HG02610 (cell line): ENCODE data around the gene ULBP2.
"Not testable (repeated sequence)": the region's sequence is repeated elsewhere in the genome, so short reads cannot be mapped to it uniquely, and the experiment has no call there.

Source experiments
- ATAC-seq: cut with Tn5 transposase; IDR thresholded peaks from one replicate; pipeline ENCODE4 v1.9.1; 2021; ENCODE audit warnings: mild to moderate bottlenecking, moderate library complexity; ENCODE audit not compliant: unreplicated experiment

ULBP2 gene

DNA sequence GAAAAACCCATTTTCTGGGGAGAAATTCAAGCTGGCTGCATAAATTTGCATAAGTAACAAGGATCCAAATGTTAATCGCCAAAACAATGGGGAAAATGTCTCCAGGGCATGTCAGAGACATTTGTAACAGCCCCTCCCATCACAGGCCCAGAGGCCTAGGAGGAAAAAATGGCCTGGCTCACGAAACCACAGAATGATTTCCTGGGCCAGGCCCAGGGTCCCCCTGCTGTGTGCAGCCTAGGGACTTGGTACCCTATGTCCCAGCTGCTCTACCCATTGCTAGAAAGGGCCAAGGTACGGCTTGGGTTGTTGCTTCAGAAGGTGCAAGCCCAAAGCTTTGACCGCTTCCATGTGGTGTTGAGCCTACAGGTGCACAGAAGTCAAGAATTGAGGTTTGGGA is 33.3 kb upstream of the ULBP2 start:
- not testable (repeated sequence) for ATAC-seq

DNA sequence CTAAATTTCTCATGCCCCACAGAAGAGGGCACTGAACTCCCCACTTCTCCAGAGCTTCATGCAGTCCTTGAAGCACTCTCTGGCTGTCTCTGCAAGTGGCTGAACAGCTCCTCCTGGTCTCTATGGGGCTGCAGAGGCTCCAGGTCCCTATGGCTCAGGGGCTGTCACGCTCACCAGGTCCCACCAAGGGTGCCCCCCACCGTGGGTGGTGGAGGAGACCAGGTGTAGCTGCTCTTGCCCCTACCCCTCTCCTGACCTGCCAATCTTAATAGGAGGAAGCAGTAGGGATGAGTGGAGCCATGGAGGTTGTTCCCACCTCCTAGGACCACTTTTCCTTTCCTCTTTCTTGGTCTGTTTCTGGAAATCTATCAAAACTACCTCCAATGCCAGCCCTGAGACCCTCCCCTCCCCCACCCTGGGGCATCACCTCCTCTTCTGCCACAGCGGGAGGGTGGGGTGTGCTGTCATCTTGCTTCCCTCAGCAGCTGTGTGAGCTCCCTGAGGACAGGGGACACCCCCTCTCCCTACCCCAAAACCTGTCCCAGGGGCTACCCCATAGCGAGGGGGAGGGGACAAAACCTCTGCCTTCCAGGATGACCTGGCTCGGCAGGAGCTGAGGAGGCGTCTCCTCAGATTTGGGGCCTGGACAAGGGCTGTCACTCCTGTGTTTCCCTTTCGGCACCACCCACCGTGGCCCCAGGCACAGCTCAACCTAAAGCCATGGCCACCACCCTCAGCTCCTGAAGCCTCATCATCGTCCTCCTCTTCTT is 31.9 kb upstream of the ULBP2 start:
- ATAC-seq = no peak

DNA sequence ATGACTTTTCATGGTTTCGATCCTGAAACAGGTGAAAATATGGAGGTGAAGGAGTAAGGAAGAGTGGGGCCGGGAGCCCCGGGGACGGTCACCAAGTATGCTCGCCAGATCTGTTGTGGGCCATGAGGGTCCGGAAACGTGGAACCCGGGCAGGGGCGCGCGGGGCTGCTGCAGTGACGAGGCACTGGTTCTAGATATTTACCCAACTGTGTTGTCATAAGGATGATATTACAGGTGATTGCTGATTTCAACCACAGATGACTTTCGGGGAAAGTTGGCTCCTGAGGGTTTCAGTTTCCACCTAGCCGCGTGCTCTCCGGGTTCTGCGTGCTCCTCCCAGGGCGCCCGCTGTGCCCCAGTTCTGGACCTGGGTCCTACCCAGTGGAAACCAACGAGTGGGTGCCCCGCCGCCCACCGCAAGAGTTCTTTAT is 31.1 kb upstream of the ULBP2 start:
- ATAC-seq = no peak

DNA sequence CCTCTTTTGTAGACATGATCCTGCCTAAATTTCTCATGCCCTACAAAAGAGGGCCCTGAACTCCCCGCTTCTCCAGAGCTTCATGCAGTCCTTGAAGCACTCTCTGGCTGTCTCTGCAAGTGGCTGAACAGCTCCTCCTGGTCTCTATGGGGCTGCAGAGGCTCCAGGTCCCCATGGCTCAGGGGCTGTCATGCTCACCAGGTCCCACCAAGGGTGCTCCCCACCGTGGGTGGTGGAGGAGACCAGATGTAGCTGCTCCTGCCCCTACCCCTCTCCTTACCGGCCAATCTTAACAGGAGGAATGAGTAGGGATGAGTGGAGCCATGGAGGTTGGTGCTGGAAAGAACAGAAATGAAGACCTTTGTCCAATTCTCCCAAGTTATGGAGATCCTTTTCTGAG is 29.1 kb upstream of the ULBP2 start:
- not testable (repeated sequence) for ATAC-seq

DNA sequence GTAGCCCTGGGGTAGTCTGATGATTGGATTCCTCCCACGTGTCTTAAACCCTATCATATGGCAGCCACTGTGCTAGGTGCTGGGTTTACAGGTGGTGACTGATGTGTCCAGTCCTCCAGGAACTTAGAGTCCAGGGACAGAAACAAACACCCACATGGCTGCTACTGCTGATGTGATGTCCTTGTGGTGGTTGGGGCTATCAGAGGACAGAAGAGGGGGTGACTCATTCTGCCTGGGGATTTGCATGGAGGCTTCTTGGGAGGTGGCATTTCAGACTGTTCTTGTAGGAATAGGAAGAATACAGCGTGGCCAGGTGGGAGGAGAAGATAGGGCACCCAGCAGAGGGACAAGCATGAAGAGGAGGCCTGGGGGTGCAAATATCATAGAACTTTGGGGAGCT is 28.7 kb upstream of the ULBP2 start:
- no peak for ATAC-seq

DNA sequence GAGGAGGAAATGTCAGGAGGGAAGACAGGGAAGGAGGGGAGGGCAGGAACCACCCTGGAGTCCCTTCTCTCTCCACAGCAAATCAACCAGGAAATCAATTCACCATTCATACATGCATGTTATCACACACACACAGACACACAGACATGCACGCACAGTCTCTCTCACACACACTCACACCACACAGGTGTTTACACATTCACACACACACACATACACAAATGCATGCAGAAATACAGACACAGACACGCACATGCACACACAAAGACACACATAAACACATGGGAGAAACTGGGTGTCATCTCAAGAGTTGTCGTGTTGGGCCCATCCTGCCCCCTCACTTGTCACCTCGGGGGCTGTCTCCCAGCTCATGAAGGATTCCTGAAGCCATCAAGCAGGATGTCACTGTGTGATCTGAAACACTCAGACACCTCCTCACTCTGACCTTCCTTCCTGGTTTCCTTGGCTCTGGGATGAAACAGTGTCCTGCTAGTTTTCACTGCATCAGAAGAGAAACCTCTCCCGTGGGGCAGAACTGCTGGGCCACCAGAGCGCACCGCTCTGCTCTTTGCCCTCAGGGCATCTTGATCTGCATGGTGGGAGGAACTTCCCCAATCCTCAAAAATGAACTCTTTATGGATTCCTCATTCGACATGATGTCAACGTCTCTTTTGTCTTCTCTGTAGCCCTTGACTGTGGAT is 28.1 kb upstream of the ULBP2 start:
- no peak for ATAC-seq

DNA sequence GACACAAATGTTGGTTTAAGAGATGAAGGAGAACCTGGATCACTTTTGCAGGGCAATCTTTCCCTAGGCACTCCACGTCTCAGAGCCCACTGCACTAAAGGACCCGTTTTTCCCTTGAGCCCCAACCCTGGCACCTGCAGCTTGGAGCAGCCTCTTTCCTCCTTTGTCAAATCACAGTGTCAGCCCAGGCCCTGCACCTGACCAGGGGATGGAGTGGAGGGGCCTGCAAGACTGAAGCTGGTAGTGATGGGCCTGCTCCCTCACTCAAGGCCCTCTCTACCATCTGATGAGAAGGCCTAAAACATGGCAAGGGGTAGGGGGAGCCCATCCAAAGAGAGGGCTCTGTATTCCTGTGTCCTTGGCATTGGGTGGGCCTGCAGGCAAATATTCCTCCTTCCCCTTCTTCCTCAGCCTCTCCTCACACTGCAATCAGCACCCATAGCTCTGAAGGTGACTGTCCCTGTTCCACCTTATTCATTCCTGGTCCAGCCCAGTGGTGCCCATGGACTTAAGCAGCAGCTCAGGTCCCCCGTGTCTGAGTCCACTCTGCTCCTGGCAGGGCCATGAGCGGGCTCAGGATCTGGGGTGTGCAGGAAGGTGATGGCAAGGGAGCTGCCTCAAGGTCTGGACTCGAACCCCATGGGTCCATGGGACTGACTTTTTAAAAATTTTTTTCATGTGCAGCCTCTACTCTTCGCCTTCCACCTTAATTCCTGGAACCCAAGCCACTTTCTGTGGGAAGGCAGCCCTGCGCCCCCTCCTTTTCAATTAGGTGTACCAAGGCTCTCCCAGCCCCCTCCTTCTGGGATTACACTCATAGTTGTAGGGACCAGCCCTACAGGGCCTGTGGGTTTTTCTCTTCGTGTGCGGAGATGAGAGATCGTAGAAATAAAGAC is 25.6 kb upstream of the ULBP2 start:
- ATAC-seq = no peak

DNA sequence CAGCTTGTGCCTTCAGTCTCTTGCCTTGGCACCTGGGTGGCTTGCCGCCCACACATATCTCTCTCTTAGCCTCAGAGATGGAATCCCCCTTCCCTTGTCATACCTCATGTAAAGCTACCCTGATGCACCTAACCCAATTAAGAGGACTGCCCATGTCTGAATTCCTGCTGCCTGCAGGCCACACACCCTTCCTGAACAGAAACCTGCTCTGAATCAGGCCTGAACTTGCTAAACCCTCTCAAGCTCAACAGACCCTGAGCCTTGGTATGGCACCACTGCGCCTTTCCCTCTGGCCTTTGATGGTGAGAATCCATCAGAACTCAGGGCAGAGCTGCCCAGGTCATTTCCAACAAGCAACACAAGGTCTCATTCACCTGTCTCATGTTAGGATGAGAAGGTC is 24.1 kb upstream of the ULBP2 start:
- ATAC-seq = no peak

DNA sequence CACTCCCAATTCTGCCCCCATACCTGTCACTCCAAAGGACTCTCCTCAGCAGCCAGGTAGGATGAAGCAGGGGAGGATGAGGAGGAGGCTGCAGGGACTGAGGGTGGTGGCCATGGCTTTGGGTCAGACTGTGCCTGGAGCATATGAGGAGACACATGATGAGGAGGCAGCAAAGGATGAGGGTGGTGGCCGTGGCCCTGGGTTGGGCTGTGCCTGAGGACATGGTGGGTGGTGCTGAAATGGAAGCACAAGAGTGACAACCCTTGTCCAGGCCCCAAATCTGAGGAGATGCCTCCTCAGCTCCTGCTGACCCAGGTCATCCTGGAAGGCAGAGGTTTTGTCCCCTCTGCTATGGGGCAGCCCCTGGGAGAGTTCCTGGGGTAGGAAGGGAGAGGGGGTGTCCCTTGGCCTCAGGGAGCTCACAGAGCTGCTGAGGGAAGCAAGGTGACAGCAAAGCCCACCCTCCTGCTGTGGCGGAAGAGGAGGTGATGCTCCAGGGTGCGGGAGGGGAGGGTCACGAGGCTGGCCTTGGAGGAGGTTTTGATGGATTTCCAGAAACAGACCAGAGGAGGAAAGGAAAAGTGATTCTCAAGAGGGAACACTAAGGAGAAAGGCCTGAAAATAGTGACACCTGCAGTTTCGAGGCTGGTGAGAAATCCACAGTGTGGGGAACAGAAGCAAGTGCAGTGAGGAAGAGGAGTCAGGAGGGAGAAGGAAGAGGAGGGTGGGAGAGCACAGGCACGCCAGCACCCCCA is 23.5 kb upstream of the ULBP2 start:
- no peak for ATAC-seq

DNA sequence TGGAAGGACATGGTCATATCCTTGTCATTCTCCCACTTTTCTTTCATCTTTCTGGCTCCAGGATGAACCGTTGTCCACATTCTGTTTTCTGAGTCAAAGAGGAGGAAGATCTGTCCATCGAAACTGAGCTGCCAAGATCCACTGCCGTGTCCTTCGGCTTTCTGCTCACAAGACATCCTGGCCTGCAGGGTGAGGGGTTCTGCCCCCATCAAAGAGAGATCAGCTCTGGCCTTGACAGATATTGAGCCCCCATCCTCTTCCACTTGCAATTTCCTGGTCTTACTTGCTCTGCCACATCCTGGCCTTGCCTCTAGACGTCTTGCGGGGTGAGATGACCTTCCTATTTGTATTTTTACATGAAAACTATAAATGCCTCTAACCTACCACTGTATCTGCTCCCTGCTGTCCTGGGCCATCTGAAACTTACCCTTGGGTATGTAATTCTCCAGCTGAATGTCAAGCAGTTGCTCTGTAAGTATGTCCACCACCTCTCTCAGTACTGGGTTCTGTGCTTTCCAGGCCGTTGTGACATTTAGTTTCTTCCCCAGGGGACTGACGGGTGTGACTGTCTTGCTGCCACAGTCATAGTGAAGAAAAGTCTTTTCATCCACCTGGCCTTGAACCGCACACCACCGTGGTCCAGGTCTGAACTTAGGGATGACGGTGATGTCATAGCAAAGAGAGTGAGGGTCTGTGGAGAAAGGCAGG is 22.5 kb upstream of the ULBP2 start:
- ATAC-seq = not testable (repeated sequence)

DNA sequence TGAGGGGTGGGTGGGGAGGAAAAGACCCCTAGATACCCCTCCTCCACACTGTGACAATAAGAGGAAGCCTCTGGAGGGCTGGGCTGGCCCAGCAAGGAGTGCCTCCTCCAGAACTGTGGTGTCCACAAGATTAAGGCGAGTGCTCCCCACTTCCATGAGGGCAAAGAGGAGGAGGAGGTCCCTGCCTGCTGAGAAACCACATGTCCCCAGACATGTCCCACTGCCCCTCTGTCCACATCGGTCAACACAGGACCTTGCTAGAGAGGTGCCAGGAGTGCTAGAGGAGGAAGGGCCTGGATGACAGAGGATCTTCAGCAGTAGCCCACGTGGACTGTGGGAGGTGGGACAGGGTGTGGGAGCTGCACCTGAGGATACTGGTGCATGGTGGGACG is 22.0 kb upstream of the ULBP2 start:
- ATAC-seq = no peak

DNA sequence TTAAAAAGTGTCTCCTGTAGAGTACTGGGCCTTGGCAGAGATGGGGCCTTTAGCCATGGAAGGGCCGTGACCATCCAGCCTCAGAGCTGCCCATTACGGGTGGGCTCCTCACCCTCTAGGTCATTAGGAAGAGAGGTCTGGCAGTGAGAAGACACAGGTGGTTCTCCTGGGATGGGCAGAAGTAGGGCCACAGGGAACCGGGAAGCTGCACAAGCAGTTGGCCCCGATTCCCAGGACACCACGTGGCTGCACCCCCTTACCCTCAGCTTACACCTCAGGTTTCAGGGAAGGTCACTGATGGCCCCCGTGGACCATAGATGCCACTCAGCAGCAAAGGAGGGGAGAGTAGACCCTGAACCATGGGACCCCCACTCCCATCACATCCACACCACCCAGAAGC is 20.5 kb upstream of the ULBP2 start:
- ATAC-seq = no peak

DNA sequence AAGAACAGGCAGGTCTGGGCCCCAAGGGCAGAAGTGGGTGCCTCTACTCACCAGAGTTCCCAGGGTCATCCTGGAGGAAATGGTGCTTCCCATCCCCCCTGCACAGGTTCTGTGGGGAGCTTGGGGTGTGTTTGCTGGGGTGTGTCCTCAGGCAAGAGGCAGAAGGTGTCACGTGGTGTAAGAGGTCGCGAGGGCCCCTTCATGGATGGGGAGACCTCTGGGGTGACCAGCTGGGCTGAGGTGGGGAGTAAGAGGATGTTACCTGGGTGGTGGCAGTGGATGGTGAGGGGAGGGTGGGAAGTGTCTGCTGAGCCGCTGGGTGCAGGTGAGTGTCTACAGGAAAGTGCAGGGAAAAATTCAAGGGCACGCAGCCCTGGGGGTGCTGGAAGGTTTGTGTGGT is 19.7 kb upstream of the ULBP2 start:
- ATAC-seq = not testable (repeated sequence)

DNA sequence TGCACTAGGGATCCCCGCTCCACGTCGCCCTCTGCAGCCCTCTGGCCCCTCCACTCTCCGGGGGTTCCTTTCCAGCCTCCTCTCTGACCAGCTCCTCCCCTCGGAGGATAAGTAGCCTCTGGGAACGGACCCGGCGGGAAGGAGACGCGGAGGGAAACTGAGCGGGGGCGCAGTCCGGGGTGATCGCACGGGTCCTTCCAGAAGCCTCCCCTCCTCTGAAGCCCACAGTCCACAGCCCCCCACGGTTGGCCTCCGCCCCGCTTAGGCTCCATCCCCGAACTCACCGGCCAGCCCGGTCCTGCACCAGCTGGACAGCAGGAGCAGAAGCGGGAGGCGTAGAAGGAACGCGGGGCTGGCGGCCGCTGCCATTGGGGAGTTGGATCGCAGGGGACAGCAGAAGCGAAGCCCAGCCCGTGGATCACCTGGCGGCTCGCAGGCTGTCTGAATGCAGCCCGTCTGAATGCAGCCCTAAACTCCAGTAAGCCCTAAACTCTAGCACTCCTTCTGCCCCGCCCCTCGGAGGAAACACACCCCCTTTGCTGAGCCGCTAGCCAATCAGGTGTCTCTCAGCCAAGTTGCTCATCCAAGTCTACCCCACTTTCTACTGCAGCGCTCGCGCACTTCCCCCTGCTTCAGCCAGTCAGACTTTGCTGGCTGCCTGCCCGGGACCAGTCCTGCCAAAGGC is 19.0 kb upstream of the ULBP2 start, which contains the start of gene RAET1G:
Gene RAET1G (minus strand): TSS at position 480 of the 685 bp plus-strand sequence. CDS start 111 bp downstream, at position 369.
- ATAC-seq = peak; percentile 54

DNA sequence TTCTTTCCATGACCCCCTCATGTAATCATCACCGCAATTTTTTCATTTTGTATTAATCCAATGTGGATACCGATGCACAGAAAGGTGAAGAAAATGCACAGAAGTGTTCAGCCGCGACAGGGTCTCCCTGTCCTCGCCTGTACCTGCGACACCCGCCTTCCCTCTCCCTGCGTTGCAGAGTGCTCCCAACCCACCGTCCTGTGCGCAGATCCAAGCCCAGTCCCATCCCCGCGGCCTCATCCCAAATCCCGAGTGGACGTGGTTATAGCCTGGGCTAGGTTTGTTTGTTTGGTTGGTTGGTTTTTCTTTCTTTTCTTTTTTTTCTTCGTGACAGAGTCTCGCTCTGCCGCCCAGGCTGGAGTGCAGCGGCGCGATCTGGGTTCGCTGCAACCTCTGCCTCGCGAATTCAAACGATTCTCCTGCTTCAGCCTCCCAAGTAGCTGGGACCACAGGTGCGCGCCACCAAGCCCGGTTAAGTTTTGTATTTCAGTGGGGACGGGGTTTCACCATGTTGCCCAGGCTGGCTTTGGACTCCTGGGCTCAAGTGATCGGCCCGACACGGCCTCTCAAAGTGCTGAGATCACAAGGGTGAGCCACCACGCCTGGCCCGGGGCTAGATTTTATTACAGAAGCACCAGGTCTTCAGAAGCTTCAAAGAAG is 18.4 kb upstream of the ULBP2 start:
- no peak for ATAC-seq

DNA sequence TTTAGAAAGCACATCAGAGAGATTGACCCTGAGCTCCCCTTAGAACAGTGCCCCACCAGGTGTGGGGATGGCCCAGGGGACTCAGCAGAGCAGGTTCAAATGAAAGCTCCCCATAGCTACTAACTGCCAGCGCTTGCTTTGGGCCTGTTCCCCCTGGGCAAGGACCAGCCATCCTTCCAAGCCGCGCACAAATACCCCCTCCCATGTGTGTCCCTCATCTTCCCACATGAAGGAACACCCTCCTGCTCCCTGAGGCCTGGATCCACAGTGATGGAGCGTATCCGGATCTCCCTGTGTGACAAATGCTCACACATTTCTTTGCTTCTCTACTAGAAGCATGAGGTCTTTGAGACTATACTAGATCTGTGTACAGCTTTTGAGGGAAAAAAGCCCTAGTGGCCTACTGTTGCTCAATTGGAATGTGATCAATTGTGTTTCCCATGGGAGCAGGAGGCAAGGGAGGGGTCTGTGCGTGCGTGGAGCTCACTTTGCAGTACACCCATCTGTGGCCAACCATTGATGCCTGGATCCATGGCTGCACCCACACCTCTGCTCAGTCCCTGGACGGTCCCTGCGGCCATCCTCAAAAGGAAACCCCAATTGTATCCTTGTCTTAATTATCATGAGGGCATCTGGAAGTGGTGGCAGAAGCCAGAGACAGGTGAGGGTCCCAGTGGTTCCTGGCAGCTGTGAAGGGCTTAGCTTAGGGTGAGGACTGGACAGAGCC is 17.4 kb upstream of the ULBP2 start:
- ATAC-seq = no peak

DNA sequence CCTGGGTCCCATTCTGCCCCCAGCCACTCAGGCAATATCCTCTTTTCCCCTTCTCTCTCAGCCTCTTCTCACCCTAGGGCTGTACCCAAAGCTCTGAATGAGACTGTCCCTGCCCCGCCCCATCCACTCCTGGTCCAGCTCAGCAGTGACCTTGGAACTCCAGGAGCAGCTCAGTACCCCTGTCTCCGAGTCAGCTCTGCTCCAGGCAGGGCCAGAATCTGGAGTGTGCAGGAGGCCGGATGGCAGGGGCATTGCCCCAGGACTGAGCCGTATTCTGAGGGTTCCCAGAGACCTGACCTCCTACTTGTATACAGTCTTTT is 16.9 kb upstream of the ULBP2 start:
- ATAC-seq = no peak

DNA sequence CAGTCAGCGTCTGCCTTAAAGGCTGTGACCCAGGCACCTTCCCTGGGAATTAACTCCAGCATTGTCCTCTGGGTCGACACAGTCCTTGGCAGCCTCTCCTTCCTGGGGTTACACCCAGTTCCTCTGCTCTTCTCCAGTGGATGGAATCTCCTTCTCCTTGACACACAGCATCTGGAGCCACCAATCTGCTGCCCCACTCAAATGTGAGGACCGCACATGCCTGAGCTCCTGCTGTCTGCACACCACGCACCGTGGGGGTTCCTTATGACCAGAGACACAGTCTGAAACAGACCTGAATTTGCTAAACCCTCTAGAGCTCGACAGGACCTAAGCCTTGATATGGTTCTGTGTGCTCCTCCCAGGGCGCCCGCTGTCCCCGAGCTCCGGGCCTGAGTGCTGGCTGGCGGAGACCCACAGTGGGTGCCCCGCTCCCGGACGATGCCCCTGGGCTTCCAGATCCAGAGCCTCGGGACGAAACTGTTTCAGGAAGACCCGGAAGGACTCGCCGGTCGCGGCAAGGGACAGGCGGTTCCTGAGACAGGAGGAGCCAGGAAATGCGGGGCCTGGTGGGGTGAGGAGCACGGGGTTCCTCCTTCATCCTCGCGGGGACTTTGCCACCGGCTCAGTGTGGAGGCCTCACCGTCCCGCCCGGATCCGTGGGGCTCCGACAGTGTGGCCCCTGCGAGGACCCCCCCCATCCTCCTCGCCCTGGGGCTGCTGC is 16.4 kb upstream of the ULBP2 start:
- ATAC-seq = no peak
